ENCODE results near the gene TMEM156.
"Not testable (repeated sequence)": the region's sequence is repeated elsewhere in the genome, so short reads cannot be mapped to it uniquely, and the experiment has no call there.

Gene TMEM156

GRCh38 chr4:38957261-38957815 is 74.9 kb downstream of the TMEM156 start:
- DNase-seq (ENCODE audit: low read depth, low spot score): no peak

GRCh38 chr4:38955957-38956356 is 76.3 kb downstream of the TMEM156 start:
- DNase-seq (ENCODE audit: low read depth, low spot score): no peak

- DNase-seq (ENCODE audit: low read depth, low spot score): no peak
Observed at GRCh38 chr4:38954727-38955126, 77.5 kb downstream of the TMEM156 start.

- no peak for DNase-seq (ENCODE audit: low read depth, low spot score)
Observed at GRCh38 chr4:38952017-38952416, 80.2 kb downstream of the TMEM156 start.

- DNase-seq (ENCODE audit: low read depth, low spot score): no peak
Observed at GRCh38 chr4:38951598-38951997, 80.6 kb downstream of the TMEM156 start.

- no peak for DNase-seq (ENCODE audit: low read depth, low spot score)
Observed at GRCh38 chr4:38950734-38951133, 81.5 kb downstream of the TMEM156 start.

GRCh38 chr4:38950159-38950558 is 82.0 kb downstream of the TMEM156 start:
- no peak for DNase-seq (ENCODE audit: low read depth, low spot score)

GRCh38 chr4:38949411-38950051 is 82.7 kb downstream of the TMEM156 start:
- no peak for DNase-seq (ENCODE audit: low read depth, low spot score)

GRCh38 chr4:38948551-38948950 is 83.7 kb downstream of the TMEM156 start:
- no peak for DNase-seq (ENCODE audit: low read depth, low spot score)

GRCh38 chr4:38946919-38947318 is 85.3 kb downstream of the TMEM156 start:
- DNase-seq (ENCODE audit: low read depth, low spot score): no peak

- DNase-seq (ENCODE audit: low read depth, low spot score): no peak
Observed at GRCh38 chr4:38944440-38944839, 87.8 kb downstream of the TMEM156 start.

GRCh38 chr4:38943343-38943742 is 88.9 kb downstream of the TMEM156 start:
- no peak for DNase-seq (ENCODE audit: low read depth, low spot score)

GRCh38 chr4:38941906-38942305 is 90.3 kb downstream of the TMEM156 start:
- not testable (repeated sequence) for DNase-seq (ENCODE audit: low read depth, low spot score)

GRCh38 chr4:38940476-38940875 is 91.7 kb downstream of the TMEM156 start:
- DNase-seq (ENCODE audit: low read depth, low spot score): no peak

- no peak for DNase-seq (ENCODE audit: low read depth, low spot score)
Observed at GRCh38 chr4:38939165-38939564, 93.0 kb downstream of the TMEM156 start.

GRCh38 chr4:38935391-38936073 is 96.7 kb downstream of the TMEM156 start:
- no peak for DNase-seq (ENCODE audit: low read depth, low spot score)

- no peak for DNase-seq (ENCODE audit: low read depth, low spot score)
Observed at GRCh38 chr4:38931125-38931524, 101.1 kb downstream of the TMEM156 start.

GRCh38 chr4:38930707-38931106 is 101.5 kb downstream of the TMEM156 start:
- DNase-seq (ENCODE audit: low read depth, low spot score): no peak

GRCh38 chr4:38930204-38930603 is 102.0 kb downstream of the TMEM156 start:
- no peak for DNase-seq (ENCODE audit: low read depth, low spot score)

GRCh38 chr4:38928974-38929373 is 103.2 kb downstream of the TMEM156 start:
- no peak for DNase-seq (ENCODE audit: low read depth, low spot score)

- DNase-seq (ENCODE audit: low read depth, low spot score): no peak
Observed at GRCh38 chr4:38928568-38928967, 103.6 kb downstream of the TMEM156 start.

- DNase-seq (ENCODE audit: low read depth, low spot score): no peak
Observed at GRCh38 chr4:38926896-38927295, 105.3 kb downstream of the TMEM156 start.
